Bronchial epithelial cell (primary cell): ENCODE measurements around the gene DPYD. TPM values are rescaled to one million over a fixed set of nuclear protein-coding genes. Genes with fewer than 3 reads are reported as not detected.

ENCODE experiments used
- DNase-seq: peaks from one replicate; pipeline ENCODE4 v3.0.0-alpha.2; 2010; ENCODE audit warnings: low read depth
- FAIRE-seq: peaks from 2 replicates; lab custom pipeline; 2011; peaks lifted over from hg19 to GRCh38; lab: Jason Lieb, UNC
- H3K27me3 ChIP-seq: 2 replicates; pipeline ENCODE4 v1.5.1; 2011; ENCODE audit warnings: low read length; ENCODE audit not compliant: control insufficient read depth, insufficient read depth
- H3K36me3 ChIP-seq: 2 replicates; pipeline ENCODE4 v1.5.1; 2011; ENCODE audit warnings: low read length; ENCODE audit not compliant: control insufficient read depth, insufficient read depth
- H3K4me3 ChIP-seq: 2 replicates; pipeline ENCODE4 v1.5.1; 2011; ENCODE audit warnings: mild to moderate bottlenecking, low read depth, low read length, control low read depth
- CTCF ChIP-seq: IDR thresholded peaks from 2 replicates; pipeline ENCODE4 v1.5.1; 2011; ENCODE audit warnings: mild to moderate bottlenecking, moderate library complexity, low read length, control low read depth, inconsistent platforms; ENCODE audit not compliant: insufficient read depth, severe bottlenecking
- total RNA-seq: library from RNA; depleted of rRNA; stranded (reverse); fragments of >200 nt; gene quantifications from 2 replicates; pipeline ENCODE4 v1.2.1, GENCODE V29; 2014

Gene DPYD
- total RNA-seq, 1 donor from 2014 or later: 1.6 TPM

GRCh38 chr1:97796711-97797110, 124.1 kb downstream of the DPYD start:
- no peak overlapping the region for H3K4me3 ChIP-seq
- H3K36me3 ChIP-seq: no peaks in the 10 kb centered on the region
- H3K27me3 ChIP-seq: no peaks in the 10 kb centered on the region
- no peak for TF ChIP-seq CTCF
- FAIRE-seq: no peak
- DNase-seq: no peak

- no peaks in the 10 kb centered on the region for H3K27me3 ChIP-seq
- H3K4me3 ChIP-seq: no peak overlapping the region
- FAIRE-seq (no peak), DNase-seq (no peak)
- TF ChIP-seq CTCF: no peak
- no peaks in the 10 kb centered on the region for H3K36me3 ChIP-seq
Observed at GRCh38 chr1:97792655-97793054, 128.2 kb downstream of the DPYD start.

- no peak for TF ChIP-seq CTCF
- FAIRE-seq: no peak
- Histone ChIP-seq H3K36me3 (no peaks in the 10 kb centered on the region), H3K27me3 (no peaks in the 10 kb centered on the region), H3K4me3 (no peak overlapping the region)
- no peak for DNase-seq
Observed at GRCh38 chr1:97791251-97791650, 129.6 kb downstream of the DPYD start.

- TF ChIP-seq CTCF: no peak
- H3K4me3 ChIP-seq: no peak overlapping the region
- no peak for DNase-seq
- H3K36me3 ChIP-seq: no peaks in the 10 kb centered on the region
- FAIRE-seq: no peak
- no peaks in the 10 kb centered on the region for H3K27me3 ChIP-seq
Observed at GRCh38 chr1:97787231-97787630, 133.6 kb downstream of the DPYD start.

- Histone ChIP-seq H3K4me3 (no peak overlapping the region), H3K27me3 (no peaks in the 10 kb centered on the region), H3K36me3 (no peaks in the 10 kb centered on the region)
- TF ChIP-seq CTCF: no peak
- no peak for DNase-seq
- no peak for FAIRE-seq
Observed at GRCh38 chr1:97784661-97785060, 136.2 kb downstream of the DPYD start.

GRCh38 chr1:97783751-97784150, 137.1 kb downstream of the DPYD start:
- TF ChIP-seq CTCF: no peak

More at GRCh38 chr1:97783751-97784150, 137.1 kb downstream of the DPYD start:
- Histone ChIP-seq H3K36me3 (no peaks in the 10 kb centered on the region), H3K4me3 (no peak overlapping the region), H3K27me3 (no peaks in the 10 kb centered on the region)
- no peak for DNase-seq
- FAIRE-seq: no peak
